ENCODE results near the gene DGKH.
"Not testable (repeated sequence)": the region's sequence is repeated elsewhere in the genome, so short reads cannot be mapped to it uniquely, and the experiment has no call there.

Gene DGKH

DNA sequence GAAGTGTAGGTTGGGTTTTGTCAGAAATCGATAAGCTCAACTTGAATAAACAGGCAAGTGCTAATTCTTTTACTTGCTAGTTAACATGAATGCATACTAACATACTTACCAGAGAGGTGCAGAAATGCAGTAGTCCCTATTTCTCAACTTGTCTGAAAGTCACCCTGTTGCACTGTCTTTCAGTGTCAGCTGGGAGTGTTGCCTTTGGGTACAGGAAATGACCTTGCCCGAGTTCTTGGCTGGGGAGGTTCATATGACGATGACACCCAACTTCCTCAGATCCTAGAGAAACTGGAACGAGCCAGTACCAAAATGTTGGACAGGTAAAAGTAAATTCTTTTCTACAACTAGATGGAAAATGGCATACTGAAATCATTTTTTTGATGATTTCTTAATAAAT is 120.0 kb downstream of the DGKH start:
- no peak for DNase-seq

GRCh38 chr13:42170029-42170428 is 121.6 kb downstream of the DGKH start:
- no peak for DNase-seq

DNA sequence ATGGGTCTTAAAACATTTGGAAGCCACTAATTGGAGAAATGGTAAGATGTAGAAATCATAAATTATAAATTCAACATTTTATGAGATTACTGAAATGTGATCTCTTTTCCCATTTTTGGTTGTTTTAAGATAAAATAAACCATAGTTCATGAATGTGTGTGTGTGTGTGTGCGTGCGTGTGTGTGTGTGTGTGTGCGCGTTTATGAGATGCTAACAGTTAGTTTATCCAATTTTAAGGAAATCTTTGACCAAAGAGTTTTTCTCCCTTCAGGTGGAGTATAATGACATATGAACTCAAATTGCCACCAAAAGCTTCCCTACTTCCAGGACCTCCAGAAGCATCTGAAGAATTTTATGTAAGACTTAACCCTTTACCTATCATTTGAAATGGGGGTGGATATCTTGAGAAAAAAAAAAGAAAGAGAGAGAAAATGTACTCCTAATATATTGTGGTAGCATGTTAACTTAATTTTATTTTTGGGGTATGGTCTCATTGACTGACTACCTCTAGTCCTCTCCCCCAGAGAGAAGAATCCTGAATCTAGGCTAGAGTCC is 125.4 kb downstream of the DGKH start:
- no peak for DNase-seq

DNA sequence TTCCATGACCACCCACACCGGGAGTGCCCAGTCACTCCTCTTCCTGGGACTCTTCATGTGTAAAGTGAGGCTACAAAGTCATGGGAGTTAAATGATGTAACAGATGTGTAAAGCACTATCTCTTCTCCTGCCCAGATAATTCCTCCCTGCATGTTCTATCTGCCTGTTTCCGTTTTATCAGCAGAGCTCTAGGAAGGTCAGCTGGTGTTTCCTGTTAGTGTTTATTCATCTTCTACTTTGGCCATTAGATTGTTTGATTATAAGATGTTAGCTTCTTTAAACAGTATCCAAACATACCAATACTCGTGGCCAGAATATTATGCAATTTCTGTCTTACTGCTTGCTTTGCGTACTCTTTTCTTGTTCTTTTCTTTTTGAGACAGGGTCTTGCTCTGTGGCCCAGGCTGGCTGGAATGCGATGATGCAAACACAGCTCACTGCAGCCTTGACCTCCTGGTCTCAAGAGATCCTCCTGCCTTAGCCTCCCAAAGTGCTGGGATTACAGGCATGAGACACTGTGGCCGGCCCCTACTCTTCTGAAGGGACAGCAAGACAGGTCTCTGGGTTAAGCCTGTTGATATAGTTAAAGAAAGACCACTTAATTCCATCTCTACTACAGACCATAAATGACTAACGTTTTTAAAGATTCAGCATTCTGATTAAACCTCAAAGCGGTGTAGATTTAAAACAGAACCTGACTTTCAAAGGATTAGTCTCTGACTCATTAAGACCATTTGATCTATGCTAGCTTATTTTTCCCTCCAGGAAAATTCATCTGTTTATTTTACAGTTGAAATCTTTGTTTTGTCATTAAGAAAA is 126.1 kb downstream of the DGKH start:
- DNase-seq = no peak

GRCh38 chr13:42176294-42176693 is 127.8 kb downstream of the DGKH start:
- DNase-seq = no peak

- DNase-seq = no peak
Observed at GRCh38 chr13:42177189-42177588, 128.7 kb downstream of the DGKH start.

GRCh38 chr13:42181381-42181953 is 133.0 kb downstream of the DGKH start:
- DNase-seq = no peak

DNA sequence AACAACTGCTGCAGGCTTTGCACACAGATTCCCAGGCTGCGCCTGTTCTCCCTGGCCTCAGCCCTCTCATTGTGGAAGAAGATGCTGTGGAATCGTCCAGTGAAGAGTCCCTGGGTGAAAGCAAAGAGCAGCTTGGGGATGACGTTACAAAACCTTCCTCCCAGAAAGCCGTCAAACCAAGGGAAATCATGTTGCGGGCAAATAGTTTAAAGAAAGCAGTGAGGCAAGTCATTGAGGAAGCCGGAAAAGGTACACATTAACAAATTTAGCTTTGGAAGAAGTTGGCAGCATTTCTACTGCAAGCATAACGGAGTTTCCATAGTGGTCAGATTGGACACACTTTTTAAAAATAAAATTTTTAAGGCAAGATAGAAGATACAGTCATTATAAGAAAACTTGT is 140.6 kb downstream of the DGKH start:
- no peak for DNase-seq

DNA sequence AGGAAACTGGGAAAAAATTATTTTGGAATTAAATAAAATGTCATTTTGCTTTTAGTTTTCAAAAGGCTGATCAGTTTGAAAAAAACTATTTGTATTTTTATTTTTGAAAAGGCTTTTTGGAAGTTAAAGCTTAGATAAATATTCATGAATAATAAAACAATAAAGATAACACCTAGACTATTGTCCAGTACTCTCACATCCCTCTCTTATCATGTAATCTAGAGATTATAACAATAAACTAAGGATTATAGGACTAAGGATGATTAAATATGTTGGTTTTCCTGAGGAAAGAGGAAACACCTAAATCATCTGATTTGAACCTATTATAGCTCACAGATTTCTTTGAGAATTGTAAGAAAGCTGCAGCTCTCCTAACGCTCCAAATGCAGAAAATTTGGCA is 142.1 kb downstream of the DGKH start:
- DNase-seq = no peak

DNA sequence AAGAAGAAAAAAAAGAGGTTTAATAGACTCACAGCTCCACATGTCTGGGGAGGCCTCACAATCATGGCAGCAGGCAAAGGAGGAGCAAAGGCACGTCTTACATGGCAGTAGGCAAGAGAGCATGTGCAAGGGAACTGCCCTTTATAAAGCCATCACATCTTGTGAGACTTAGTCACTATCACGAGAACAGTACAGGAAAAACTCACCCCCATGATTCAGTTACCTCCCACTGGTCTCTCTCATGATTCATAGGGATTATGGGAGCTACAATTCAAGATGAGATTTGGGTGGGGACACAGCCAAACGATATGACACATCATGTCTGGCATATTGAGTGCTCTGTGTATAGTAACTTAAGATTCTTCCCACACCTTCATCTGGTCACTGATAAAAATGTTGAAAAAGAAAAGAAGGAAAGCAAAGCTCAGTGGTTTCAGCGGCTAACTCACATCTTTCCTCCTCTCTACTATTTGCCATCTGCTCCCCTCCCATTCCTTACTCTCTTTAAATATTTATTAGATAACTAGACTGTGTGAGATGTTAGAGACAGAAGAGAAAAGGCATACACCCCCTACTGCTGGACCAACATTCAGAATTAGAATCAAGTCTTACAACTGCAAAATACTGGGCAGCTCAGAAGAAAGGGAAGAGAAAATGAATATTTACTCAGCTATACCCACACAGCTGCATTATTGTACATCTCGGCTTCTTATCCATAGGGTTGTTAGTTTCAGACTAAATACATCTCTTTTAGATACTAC is 163.4 kb downstream of the DGKH start:
- DNase-seq = no peak

- no peak for DNase-seq
Observed at GRCh38 chr13:42214446-42214845, 166.0 kb downstream of the DGKH start.

GRCh38 chr13:42215578-42216421 is 167.4 kb downstream of the DGKH start:
- peak; percentile 27 for DNase-seq

GRCh38 chr13:42216422-42216735 is 167.9 kb downstream of the DGKH start:
- DNase-seq = no peak

GRCh38 chr13:42218576-42218975 is 170.1 kb downstream of the DGKH start:
- no peak for DNase-seq

DNA sequence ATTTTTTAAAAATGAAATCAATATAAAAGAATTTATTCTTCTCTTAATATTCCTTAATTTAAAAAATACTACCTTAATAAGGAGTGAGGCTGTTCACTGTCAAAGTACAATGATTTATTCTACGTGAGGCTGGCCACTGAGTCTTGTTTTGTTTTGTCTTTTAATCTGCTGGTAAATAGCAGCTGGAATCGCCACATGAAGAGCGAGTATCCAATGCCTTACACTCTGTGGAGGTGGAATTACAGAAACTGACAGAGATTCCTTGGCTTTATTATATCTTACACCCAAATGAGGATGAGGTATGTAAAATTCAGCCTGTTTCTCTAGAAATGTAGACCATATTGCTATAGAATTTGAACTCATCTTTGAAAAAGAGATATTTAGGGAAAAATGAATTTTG is 170.6 kb downstream of the DGKH start:
- DNase-seq = no peak

DNA sequence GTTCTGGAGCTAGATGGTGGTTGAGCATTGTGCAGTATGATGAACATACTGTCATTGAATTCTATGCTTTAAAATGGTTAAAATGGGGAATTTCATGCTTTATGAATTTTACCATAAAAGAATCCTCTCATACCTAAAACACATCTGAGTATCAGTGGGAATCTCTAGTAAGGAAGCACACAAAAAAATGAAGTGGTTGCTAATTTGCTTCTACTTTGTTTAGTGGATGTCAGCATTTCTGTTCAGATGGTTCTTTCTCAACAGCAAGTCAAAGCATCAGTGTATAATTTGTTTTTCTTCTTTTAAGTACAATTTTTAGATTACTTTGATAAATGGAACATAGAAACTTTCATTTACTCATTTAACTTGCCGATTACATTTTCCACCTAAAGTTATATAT is 171.4 kb downstream of the DGKH start:
- no peak for DNase-seq

DNA sequence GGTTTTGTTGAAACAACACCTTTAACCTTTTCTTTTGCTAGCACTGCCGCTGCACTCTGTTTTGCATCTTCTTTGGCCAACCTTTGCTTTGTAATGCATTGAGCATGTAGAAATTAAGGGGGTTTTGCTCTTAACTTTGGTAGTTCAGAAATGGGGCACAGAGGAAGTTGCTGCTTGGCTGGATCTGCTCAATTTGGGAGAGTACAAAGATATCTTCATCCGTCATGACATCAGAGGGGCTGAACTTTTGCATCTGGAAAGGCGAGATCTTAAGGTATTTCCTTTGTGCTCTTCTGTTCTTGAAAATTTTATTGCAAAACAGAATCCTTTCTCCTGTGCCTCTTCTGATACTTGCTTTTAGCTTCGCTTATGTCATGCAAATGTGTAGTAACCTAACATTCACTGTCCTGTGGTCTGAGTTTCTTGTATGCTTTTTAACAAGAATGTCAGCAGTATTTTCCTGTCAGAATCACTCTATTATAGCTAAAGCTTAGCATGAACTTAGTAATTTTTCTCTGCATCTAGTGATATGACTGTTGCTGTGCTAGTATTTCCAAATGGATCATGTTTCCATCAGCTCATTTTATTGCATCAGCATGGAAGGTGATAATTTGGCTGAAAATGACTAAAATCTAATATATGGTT is 172.8 kb downstream of the DGKH start:
- no peak for DNase-seq

- DNase-seq = no peak
Observed at GRCh38 chr13:42223681-42224080, 175.2 kb downstream of the DGKH start.

DNA sequence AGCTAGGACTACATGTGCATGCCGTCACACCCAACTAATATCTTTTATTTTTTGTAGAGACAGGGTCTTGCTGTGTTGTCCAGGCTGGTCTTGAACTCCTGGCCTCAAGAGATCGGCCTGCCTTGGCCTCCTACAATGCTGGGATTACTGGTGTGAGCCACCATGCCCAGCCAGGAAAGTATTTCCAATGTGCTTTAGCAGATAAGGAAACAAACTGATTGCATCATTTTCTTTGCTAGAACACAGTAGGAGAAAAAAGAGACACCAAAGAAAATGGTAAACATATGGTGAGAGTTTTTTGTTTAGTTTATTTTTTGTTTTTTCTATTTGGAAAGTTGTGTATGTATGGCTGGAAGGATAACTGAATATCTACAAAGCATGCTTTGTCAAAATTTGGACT is 176.6 kb downstream of the DGKH start:
- DNase-seq = no peak

GRCh38 chr13:42226759-42227158 is 178.3 kb downstream of the DGKH start:
- not testable (repeated sequence) for DNase-seq

GRCh38 chr13:42228527-42228926 is 180.1 kb downstream of the DGKH start:
- DNase-seq = no peak

DNA sequence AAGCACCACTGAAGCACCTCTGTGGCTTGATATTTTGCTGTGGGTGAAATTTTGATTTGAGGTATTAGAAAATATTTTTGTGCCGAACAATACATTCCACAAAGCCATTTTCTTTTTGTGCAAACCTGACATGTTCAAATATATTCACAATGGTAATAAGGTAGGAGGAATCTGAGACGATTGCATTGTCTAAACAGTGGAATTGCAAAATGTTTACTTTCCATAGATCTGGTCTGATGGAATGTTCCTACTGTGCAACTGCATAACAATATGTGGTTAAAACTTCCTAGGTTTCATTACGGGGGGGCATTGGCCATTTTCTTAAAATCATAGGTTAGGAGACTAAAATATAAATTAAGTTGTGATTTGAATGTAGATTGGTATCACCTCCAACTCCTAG is 180.8 kb downstream of the DGKH start:
- no peak for DNase-seq

Measured in stimulated activated CD4-positive, alpha-beta T cell treated with anti-CD3 and anti-CD28 coated beads, Interleukin-15, amount 100 ng/mL, for 24 hours (primary cell).